Keratinocyte (primary cell): ENCODE data around the gene IL1RL1. TPM values are rescaled to one million over a fixed set of nuclear protein-coding genes. Genes with fewer than 3 reads are reported as not detected.

Experiments
- DNase-seq: peaks from one replicate; pipeline ENCODE4 v3.0.0-alpha.2; 2011; ENCODE audit warnings: low read depth, missing footprints, low spot score
- FAIRE-seq: peaks from 2 replicates; lab custom pipeline; 2011; peaks lifted over from hg19 to GRCh38; lab: Jason Lieb, UNC
- H2AFZ ChIP-seq: 2 replicates; pipeline ENCODE4 v1.6.0; 2012; ENCODE audit warnings: low read length, control low read depth, inconsistent platforms; ENCODE audit not compliant: control insufficient read depth
- H3K27ac ChIP-seq: 2 replicates; pipeline ENCODE4 v1.5.1; 2011; ENCODE audit warnings: low read length; ENCODE audit not compliant: control insufficient read depth, insufficient read depth
- H3K27me3 ChIP-seq: 3 replicates; pipeline ENCODE4 v1.6.0; 2011; ENCODE audit warnings: low read length; ENCODE audit not compliant: control insufficient read depth, insufficient read depth; ENCODE audit errors: extremely low read depth
- H3K36me3 ChIP-seq, 2 experiments: 2 replicates in 1 of 2; 3 replicates in 1 of 2; pipeline ENCODE4 v1.5.1; 2011; ENCODE audit warnings: low read length in 2 of 2, mild to moderate bottlenecking in 1 of 2; ENCODE audit not compliant: control insufficient read depth in 2 of 2, insufficient read depth in 2 of 2; ENCODE audit errors: extremely low read depth in 1 of 2
- H3K4me1 ChIP-seq: 3 replicates; pipeline ENCODE4 v1.5.1; 2011; ENCODE audit warnings: low read length; ENCODE audit not compliant: control insufficient read depth, insufficient read depth; ENCODE audit errors: extremely low read depth
- H3K4me2 ChIP-seq: 3 replicates; pipeline ENCODE4 v1.6.0; 2011; ENCODE audit warnings: low read depth, low read length; ENCODE audit not compliant: control insufficient read depth, insufficient read depth; ENCODE audit errors: extremely low read depth
- H3K4me3 ChIP-seq, 3 experiments: fragments of 200-600 bp in 1 of 3; sonication (generic) in 1 of 3; 2 replicates in 2 of 3; 3 replicates in 1 of 3; pipeline ENCODE4 v1.5.1; 2011 to 2016; ENCODE audit warnings: low read length in 3 of 3, mild to moderate bottlenecking in 3 of 3, control low read depth in 2 of 3, inconsistent platforms in 1 of 3, low read depth in 1 of 3, mixed read lengths in 1 of 3, mixed run types in 1 of 3, moderate library complexity in 1 of 3; ENCODE audit not compliant: control insufficient read depth in 2 of 3, insufficient read depth in 2 of 3; ENCODE audit errors: extremely low read depth in 1 of 3
- H3K79me2 ChIP-seq: 2 replicates; pipeline ENCODE4 v1.6.0; 2012; ENCODE audit warnings: low read length; ENCODE audit not compliant: control insufficient read depth, insufficient read depth
- H3K9ac ChIP-seq: 3 replicates; pipeline ENCODE4 v1.6.0; 2011; ENCODE audit warnings: low read length; ENCODE audit not compliant: control insufficient read depth, insufficient read depth; ENCODE audit errors: extremely low read depth
- H3K9me1 ChIP-seq: 3 replicates; pipeline ENCODE4 v1.6.0; 2011; ENCODE audit warnings: low read length; ENCODE audit not compliant: control insufficient read depth, insufficient read depth; ENCODE audit errors: extremely low read depth
- H3K9me3 ChIP-seq: 2 replicates; pipeline ENCODE4 v1.5.1; 2012; ENCODE audit warnings: low read depth, low read length; ENCODE audit not compliant: control insufficient read depth
- H4K20me1 ChIP-seq: 3 replicates; pipeline ENCODE4 v1.6.0; 2011; ENCODE audit warnings: low read length; ENCODE audit not compliant: control insufficient read depth, insufficient read depth; ENCODE audit errors: extremely low read depth
- EZH2 ChIP-seq: IDR thresholded peaks from one replicate; pipeline ENCODE4 v1.6.1; 2012; ENCODE audit warnings: inconsistent platforms, mild to moderate bottlenecking, low read length, moderate library complexity
- dilution Hi-C: fragments of 300-500 bp; cut with MboI; formaldehyde crosslinking; loops from one replicate; pipeline ENCODE4 v1.7.0; 2020; ENCODE audit warnings: low sequenced_read_pairs; ENCODE audit not compliant: extremely low pct_ligation_motif_present
- polyA plus RNA-seq, 5 experiments: library from polyadenylated mRNA; depleted of rRNA in 3 of 5; stranded (reverse) in 3 of 5; stranded (forward) in 1 of 5; unstranded in 1 of 5; fragments of >200 nt; gene quantifications; 1 replicate in 1 of 5; 2 replicates in 3 of 5; 3 replicates in 1 of 5; pipeline versions ENCODE4 v1.2.1 to v1.2.3, GENCODE V29; 2011 to 2012; ENCODE audit warnings: missing spikeins in 2 of 5, low read depth in 1 of 5, low replicate concordance in 1 of 5
- TF ChIP-seq, protein P1 (sequence below), 3 experiments: IDR thresholded peaks in 1 of 3; conservative IDR thresholded peaks in 1 of 3; optimal IDR thresholded peaks in 1 of 3; 2 replicates in 2 of 3; 3 replicates in 1 of 3; pipeline versions ENCODE3 to v1.5.1; 2011; ENCODE audit warnings: low read length in 3 of 3, mild to moderate bottlenecking in 3 of 3, moderate library complexity in 2 of 3, control low read depth in 1 of 3, inconsistent platforms in 1 of 3; ENCODE audit not compliant: insufficient read depth in 2 of 3; ENCODE audit errors: extremely low read depth in 1 of 3

IL1RL1 gene
- polyA plus RNA-seq, 1 donor (not counting 4 experiments of a cell fraction or from before 2014, with no cell fraction given) = 0.93 TPM

DNA sequence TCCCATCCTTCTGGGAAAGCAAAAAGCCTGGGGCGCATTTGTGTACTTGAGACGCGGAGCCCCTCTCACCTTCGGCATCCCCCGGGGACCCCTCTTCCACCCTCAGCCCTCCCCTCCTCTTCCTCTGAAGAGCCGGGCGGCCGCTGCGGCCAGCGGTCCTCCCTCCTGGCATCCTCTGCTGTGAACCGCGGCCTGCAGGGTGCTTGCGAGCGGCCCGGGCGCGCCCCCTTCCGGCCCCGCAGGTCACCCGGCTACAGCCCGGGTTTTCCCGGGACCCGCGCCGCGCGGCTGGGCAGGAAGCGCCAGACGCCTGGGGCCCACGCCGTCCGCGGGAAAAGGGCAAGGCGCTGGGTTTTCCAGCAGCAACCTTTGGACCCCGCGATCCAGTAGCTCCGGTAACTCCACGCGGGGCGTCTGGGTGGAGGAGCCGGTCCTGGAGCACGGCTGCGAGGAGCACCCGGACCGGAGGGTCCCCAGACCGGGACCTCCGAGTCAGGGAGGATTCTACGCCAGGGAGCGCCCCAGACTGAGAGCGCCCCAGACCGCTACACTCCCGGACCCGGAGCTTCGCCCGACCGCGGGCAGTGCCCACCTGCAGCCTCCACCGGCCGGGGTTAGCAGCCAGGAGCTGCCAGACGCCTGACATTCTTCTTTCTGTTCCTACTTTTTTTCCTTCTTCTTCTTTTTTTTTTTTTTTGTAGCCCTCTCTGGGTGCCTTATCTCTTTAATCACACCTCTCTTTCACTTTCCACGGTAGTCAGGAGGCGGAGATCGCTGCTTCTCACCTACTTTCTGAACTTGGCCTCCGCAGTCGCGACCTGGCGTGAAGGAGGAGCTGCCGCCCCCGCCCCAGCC lies 44.4 kb downstream of the IL1RL1 start, which contains the start of gene IL18R1:
TSS of gene IL18R1 (plus strand) at position 271 of the 855 bp plus-strand sequence. CDS start 6,865 bp downstream, outside the sequence.
- Histone ChIP-seq H3K9me3 (no peaks in the 10 kb centered on the region), H3K9me1 (no peaks in the 10 kb centered on the region), H3K79me2 (no peaks in the 10 kb centered on the region), H3K27ac (peak within 1 kb of the TSS; percentile 69), H3K4me1 (peaks cover 14% of the 10 kb centered on the region), H3K4me3 (peak within 1 kb of the TSS; percentile 66 to 80 (median 79)), H3K9ac (peak within 1 kb of the TSS; percentile 87), H4K20me1 (no peaks in the 10 kb centered on the region), H3K27me3 (no peaks in the 10 kb centered on the region), H3K36me3 (no peaks in the 10 kb centered on the region), H2AFZ (peak within 1 kb of the TSS; percentile 91), H3K4me2 (peak within 1 kb of the TSS; percentile 91)
- dilution Hi-C loops = no loop called here
- TF ChIP-seq EZH2 = no peak
- TF ChIP-seq, protein P1, sequence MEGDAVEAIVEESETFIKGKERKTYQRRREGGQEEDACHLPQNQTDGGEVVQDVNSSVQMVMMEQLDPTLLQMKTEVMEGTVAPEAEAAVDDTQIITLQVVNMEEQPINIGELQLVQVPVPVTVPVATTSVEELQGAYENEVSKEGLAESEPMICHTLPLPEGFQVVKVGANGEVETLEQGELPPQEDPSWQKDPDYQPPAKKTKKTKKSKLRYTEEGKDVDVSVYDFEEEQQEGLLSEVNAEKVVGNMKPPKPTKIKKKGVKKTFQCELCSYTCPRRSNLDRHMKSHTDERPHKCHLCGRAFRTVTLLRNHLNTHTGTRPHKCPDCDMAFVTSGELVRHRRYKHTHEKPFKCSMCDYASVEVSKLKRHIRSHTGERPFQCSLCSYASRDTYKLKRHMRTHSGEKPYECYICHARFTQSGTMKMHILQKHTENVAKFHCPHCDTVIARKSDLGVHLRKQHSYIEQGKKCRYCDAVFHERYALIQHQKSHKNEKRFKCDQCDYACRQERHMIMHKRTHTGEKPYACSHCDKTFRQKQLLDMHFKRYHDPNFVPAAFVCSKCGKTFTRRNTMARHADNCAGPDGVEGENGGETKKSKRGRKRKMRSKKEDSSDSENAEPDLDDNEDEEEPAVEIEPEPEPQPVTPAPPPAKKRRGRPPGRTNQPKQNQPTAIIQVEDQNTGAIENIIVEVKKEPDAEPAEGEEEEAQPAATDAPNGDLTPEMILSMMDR (optimal IDR thresholded peaks at IDR 0.05 in 1 of 3, IDR thresholded peaks at IDR 0.05 in 1 of 3, conservative IDR thresholded peaks at IDR 0.05 in 1 of 3; ENCODE audit: extremely low read depth in 1 of 3, insufficient read depth in 2 of 3, low read length in 3 of 3) = peak; percentile 12 to 79 (median 79)
- no peak for FAIRE-seq
- DNase-seq = no peak

- Histone ChIP-seq H3K9me1 (no peaks in the 10 kb centered on the region), H2AFZ (peak overlapping the region; percentile 91), H4K20me1 (no peaks in the 10 kb centered on the region), H3K79me2 (no peaks in the 10 kb centered on the region), H3K4me1 (peaks cover 14% of the 10 kb centered on the region), H3K9me3 (no peaks in the 10 kb centered on the region), H3K27me3 (no peaks in the 10 kb centered on the region), H3K4me3 (peak overlapping the region; percentile 66 to 80 (median 79)), H3K9ac (peak overlapping the region; percentile 87), H3K4me2 (peak overlapping the region; percentile 91), H3K27ac (peak overlapping the region; percentile 69), H3K36me3 (no peaks in the 10 kb centered on the region)
- no peak for DNase-seq
- TF ChIP-seq, protein P1 (optimal IDR thresholded peaks at IDR 0.05 in 1 of 3, IDR thresholded peaks at IDR 0.05 in 1 of 3, conservative IDR thresholded peaks at IDR 0.05 in 1 of 3; ENCODE audit: extremely low read depth in 1 of 3, insufficient read depth in 2 of 3, low read length in 3 of 3) = no peak
- TF ChIP-seq EZH2 = no peak
- dilution Hi-C loops = no loop called here
- FAIRE-seq = no peak
Measured at GRCh38 chr2:102356381-102356712, 45.0 kb downstream of the IL1RL1 start.
